GM18951 (cell line): ENCODE measurements around the gene FRMD6.

ENCODE experiments used
- POLR2A ChIP-seq: IDR thresholded peaks from 4 replicates; pipeline ENCODE4 v1.6.1; 2011; ENCODE audit warnings: mild to moderate bottlenecking; ENCODE audit not compliant: insufficient read length, insufficient read depth; ENCODE audit errors: extremely low read depth
- in situ Hi-C: fragments of 300-500 bp; cut with MboI; formaldehyde crosslinking; loops from one replicate; pipeline ENCODE4 v1.12.0; 2022; ENCODE audit warnings: low sequenced_read_pairs, mixed read lengths, inconsistent platforms; ENCODE audit not compliant: unreplicated experiment

The FRMD6 gene

DNA sequence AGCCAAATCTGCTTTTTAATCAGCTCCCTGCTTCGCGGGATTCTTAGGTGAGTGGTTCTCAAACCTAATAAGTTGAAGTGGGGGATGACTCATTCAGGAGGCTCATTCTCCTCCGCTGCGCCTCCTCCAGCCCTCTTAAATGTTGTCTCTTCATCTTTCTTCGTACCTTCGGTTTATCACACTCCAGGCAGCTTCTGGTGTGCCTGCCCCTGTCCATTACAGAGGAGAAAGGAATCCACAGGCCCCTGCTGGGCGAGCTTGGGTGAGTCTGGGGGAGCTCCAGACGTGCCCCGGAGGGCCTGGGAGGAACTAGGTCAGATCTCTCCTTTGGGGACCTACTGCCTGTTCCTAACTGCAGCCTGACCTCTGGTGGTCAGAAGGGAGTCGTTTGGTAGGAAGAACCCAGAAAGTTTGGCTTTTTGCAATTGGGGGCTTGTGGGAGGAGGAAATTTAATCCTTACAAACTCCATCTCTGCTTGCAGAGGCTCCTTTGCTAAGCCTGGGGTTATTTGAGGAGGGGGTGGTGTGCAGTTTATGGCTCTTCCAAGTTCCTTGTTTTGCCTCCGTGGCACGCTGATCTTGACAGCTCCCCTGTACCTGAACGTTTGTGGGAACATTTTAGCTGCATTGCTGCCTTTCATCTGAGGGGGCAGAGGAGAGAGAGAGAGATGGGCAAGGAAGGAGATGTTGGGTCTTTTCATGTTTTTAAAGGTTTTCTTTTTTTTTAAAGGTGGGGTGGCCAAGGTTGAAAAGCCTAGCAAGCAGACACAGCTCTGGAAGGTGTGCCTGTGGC is 124.6 kb downstream of the FRMD6 start:
- in situ Hi-C loops, result loop anchor here (10.0 kb wide), 1 partner anchor 491 kb away; no protein-coding TSS in a partner anchor
- no peak for TF ChIP-seq POLR2A

DNA sequence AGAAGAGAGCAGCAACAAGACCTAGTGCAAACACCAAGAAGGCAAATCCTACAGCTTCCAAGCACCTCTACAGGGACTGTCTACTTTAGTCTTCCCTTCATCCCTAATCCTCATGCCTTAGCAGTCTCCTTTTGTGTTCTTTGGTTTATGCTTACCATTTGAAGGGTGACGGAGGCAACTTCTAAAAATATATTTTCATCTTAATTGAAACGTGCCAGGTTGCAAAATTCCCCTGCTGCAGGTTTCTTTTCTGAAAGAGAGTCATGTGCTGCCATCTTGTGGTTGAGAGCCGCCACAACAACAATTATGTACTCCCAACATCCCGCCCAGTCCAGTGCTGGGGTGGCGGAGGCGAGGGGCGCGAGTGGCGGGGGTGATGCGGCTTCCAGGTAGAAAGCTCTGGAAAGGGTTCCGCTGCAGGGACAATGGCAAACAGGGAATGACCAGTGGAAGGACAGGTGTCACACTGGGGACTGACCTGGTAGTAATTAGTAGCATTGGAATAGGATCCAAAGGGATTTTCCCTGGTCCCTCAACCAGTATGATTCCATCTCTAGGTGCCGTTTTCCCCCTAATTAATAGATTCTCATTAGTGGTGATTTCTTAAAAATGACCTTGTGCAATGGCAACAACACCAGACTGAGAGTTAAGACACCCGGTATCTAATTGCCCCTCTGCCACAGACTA is 128.4 kb downstream of the FRMD6 start:
- in situ Hi-C loops, result no loop called here
- no peak for TF ChIP-seq POLR2A
